RWPE2 (cell line): Measurements from ENCODE around the gene NEU1.
"Not testable (repeated sequence)": the region's sequence is repeated elsewhere in the genome, so short reads cannot be mapped to it uniquely, and the experiment has no call there.

Experiments used
- ATAC-seq: fragments of 200-7000 bp; cut with Tn5 transposase; 3 replicates; pipeline ENCODE4 v1.9.1; 2021; ENCODE audit warnings: low read depth
- DNase-seq: peaks from one replicate; pipeline ENCODE4 v3.0.0-alpha.2; 2020; ENCODE audit warnings: low spot score
- H3K27ac ChIP-seq: fragments of 450-650 bp; 2 replicates; pipeline ENCODE4 v1.5.1; 2017; ENCODE audit warnings: mild to moderate bottlenecking; ENCODE audit not compliant: poor library complexity, severe bottlenecking
- H3K27me3 ChIP-seq: fragments of 250-450 bp; sonication (Bioruptor Pico); 2 replicates; pipeline ENCODE4 v1.5.1; 2021; ENCODE audit warnings: mild to moderate bottlenecking, moderate library complexity; ENCODE audit not compliant: insufficient read depth, poor library complexity, severe bottlenecking
- H3K36me3 ChIP-seq: fragments of 250-450 bp; sonication (Bioruptor Pico); 2 replicates; pipeline ENCODE4 v1.5.1; 2020; ENCODE audit warnings: low read depth, mild to moderate bottlenecking, moderate library complexity
- H3K4me1 ChIP-seq: fragments of 250-450 bp; sonication (Bioruptor Pico); 2 replicates; pipeline ENCODE4 v1.5.1; 2021; ENCODE audit warnings: mild to moderate bottlenecking, moderate library complexity; ENCODE audit not compliant: insufficient read depth, poor library complexity, severe bottlenecking
- H3K4me3 ChIP-seq: fragments of 250-450 bp; sonication (Bioruptor Pico); 2 replicates; pipeline ENCODE4 v1.5.1; 2021; ENCODE audit warnings: mild to moderate bottlenecking, moderate library complexity; ENCODE audit not compliant: severe bottlenecking
- H3K9me3 ChIP-seq: fragments of 250-450 bp; sonication (Bioruptor Pico); 2 replicates; pipeline ENCODE4 v1.5.1; 2021; ENCODE audit warnings: mild to moderate bottlenecking, moderate library complexity; ENCODE audit not compliant: severe bottlenecking
- TF ChIP-seq, protein P1 (sequence below): fragments of 450-650 bp; IDR thresholded peaks from one replicate; pipeline ENCODE4 v1.5.1; 2017; ENCODE audit warnings: mild to moderate bottlenecking, moderate library complexity; ENCODE audit not compliant: poor library complexity, severe bottlenecking

NEU1 gene

DNA sequence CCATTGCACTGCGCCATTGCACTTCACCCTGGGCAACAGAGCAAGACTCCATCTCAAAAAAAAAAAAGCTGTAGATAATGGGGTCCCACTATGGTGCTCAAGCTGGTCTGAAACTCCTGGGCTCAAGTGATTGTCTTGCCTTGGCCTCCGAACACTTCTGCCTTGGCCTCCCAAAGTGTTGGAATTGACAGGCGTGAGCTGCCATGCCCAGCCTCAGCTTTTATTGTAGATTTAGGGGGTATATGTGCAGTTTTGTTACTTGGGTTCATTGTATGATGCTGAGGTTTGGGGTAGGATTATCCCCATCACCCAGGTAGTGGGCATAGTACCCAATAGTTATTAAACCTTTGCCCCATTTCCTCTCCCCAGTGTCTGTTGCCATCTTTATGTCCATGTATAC is 23.7 kb downstream of the NEU1 start:
- TF ChIP-seq, protein P1, sequence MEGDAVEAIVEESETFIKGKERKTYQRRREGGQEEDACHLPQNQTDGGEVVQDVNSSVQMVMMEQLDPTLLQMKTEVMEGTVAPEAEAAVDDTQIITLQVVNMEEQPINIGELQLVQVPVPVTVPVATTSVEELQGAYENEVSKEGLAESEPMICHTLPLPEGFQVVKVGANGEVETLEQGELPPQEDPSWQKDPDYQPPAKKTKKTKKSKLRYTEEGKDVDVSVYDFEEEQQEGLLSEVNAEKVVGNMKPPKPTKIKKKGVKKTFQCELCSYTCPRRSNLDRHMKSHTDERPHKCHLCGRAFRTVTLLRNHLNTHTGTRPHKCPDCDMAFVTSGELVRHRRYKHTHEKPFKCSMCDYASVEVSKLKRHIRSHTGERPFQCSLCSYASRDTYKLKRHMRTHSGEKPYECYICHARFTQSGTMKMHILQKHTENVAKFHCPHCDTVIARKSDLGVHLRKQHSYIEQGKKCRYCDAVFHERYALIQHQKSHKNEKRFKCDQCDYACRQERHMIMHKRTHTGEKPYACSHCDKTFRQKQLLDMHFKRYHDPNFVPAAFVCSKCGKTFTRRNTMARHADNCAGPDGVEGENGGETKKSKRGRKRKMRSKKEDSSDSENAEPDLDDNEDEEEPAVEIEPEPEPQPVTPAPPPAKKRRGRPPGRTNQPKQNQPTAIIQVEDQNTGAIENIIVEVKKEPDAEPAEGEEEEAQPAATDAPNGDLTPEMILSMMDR = no peak
- Histone ChIP-seq H3K4me3 (no peak overlapping the region), H3K4me1 (peaks cover 18% of the 10 kb centered on the region), H3K27ac (peak overlapping the region; percentile 77), H3K36me3 (peaks cover 66% of the 10 kb centered on the region), H3K9me3 (no peaks in the 10 kb centered on the region), H3K27me3 (no peaks in the 10 kb centered on the region)
- ATAC-seq (no peak), DNase-seq (no peak)

DNA sequence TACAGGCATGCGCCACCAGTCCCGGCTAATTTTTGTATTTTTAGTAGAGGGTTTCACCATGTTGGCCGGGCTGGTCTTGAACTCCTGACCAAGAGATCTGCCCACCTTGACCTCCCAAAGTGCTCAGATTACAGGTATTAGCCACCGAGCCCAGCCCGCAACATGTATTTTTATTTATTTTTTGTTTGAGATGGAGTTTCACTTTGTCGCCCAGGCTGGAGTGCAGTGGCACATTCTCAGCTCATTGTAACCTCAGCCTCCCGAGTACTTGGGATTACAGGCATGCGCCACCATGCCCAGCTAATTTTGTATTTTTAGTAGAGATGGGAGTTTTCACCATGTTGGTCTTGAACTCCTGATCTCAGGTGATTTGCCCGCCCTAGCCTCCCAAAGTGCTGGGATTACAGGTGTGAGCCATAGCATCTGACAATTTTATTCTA is 24.5 kb downstream of the NEU1 start:
- H3K27ac ChIP-seq = peak overlapping the region; percentile 77
- H3K4me3 ChIP-seq = peak overlapping the region; percentile 97
- not testable (repeated sequence) for H3K27me3 ChIP-seq, DNase-seq, ATAC-seq, H3K9me3 ChIP-seq
- peaks cover 21% of the 10 kb centered on the region for H3K4me1 ChIP-seq
- peaks cover 66% of the 10 kb centered on the region for H3K36me3 ChIP-seq

- H3K27me3 ChIP-seq = no peaks in the 10 kb centered on the region
- H3K36me3 ChIP-seq = peaks cover 66% of the 10 kb centered on the region
- H3K4me3 ChIP-seq = peak overlapping the region; percentile 97
- ATAC-seq (no peak), DNase-seq (no peak)
- TF ChIP-seq, protein P1 = no peak
- H3K27ac ChIP-seq = peak overlapping the region; percentile 77
- H3K9me3 ChIP-seq = no peaks in the 10 kb centered on the region
- H3K4me1 ChIP-seq = peaks cover 21% of the 10 kb centered on the region
Measured at GRCh38 chr6:31837369-31838113, 25.1 kb downstream of the NEU1 start.

DNA sequence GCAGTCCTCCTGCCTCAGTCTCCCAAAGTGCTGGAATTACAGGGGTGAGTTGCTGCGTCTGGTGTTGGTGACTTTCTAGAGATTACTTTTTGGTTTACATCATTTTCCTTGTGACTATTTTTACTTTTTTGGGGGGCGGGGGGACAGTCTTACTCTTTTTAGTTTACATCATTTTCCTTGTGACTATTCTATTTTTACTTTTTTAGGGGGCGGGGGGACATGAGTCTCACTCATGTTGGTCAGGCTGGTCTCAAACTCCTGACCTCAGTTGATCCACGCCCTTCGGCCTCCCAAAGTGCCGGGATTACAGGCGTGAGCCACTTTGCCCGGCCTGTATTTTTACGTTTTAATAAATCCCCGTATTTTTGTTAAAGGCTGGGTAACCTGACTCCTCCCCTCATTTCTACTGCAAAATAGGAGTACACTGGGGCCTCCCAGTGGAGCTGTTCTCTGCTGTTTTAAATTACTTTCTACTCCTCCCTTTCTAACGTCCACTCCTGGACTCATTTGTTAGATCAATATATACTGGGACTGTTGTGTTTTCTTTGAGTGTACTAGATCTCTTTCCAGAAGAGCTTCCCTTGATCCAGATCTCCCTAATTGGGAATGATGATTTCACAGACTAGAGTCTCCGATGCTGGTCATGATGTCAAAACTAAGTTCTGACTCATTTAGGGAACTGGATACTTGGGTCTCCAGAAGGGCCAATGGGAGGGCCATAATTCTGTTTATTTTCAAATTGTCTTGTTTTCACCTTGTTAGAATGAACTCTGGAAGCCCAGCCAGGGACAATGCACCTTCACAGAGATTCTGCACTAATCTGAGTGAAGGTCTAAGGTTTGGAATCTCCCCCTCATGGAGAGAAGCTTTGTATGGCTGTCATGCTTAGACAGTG is 25.9 kb downstream of the NEU1 start:
- Histone ChIP-seq H3K9me3 (no peaks in the 10 kb centered on the region), H3K4me1 (peaks cover 21% of the 10 kb centered on the region), H3K4me3 (peak overlapping the region; percentile 97), H3K36me3 (peaks cover 66% of the 10 kb centered on the region), H3K27ac (peak overlapping the region; percentile 77), H3K27me3 (no peaks in the 10 kb centered on the region)
- no peak for ATAC-seq
- TF ChIP-seq, protein P1 = no peak
- DNase-seq = no peak

GRCh38 chr6:31836047-31836473 is 26.6 kb downstream of the NEU1 start:
- no peak for ATAC-seq
- no peaks in the 10 kb centered on the region for H3K9me3 ChIP-seq
- H3K4me1 ChIP-seq = peaks cover 27% of the 10 kb centered on the region
- DNase-seq = no peak
- no peaks in the 10 kb centered on the region for H3K27me3 ChIP-seq
- TF ChIP-seq, protein P1 = no peak
- peak overlapping the region; percentile 97 for H3K4me3 ChIP-seq
- H3K27ac ChIP-seq = peak overlapping the region; percentile 77
- peaks cover 68% of the 10 kb centered on the region for H3K36me3 ChIP-seq
